ENCODE data around the gene SMIM1. TPM values are rescaled to one million over a fixed set of nuclear protein-coding genes. Genes with fewer than 3 reads are reported as not detected.

Gene SMIM1
- total and polyA plus RNA-seq, 2 donors from 2014 or later, result 7.0 to 49.5 TPM

DNA sequence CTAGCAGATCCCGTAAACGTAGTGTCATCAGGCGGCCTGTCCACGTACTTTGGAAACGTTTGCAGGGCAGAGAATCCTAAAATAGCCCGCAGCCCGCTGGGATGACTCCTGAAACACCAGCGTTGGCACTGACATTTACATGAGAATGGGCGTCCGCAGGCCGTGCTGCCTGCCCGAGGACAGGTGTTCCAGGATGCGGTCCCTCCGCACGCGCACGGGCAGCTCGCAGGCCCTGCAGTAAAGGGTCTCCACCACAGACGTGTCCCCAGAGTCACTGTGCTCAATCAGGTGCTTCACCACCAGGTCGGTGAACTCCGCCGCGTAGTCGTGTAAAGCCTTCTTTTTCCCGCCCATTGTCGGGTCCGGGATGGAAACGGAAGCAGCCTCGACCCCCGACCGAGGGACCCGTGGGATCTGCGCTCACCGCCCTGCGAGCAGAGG lies 26.1 kb upstream of the SMIM1 start:
- FAIRE-seq (no peak), DNase-seq (peak in 1 of 5 donors; percentile 72)
- no peaks in the 10 kb centered on the region for H3K27me3 ChIP-seq (ENCODE audit: control insufficient read depth, insufficient read depth, low read length)
- TF ChIP-seq, protein P1, sequence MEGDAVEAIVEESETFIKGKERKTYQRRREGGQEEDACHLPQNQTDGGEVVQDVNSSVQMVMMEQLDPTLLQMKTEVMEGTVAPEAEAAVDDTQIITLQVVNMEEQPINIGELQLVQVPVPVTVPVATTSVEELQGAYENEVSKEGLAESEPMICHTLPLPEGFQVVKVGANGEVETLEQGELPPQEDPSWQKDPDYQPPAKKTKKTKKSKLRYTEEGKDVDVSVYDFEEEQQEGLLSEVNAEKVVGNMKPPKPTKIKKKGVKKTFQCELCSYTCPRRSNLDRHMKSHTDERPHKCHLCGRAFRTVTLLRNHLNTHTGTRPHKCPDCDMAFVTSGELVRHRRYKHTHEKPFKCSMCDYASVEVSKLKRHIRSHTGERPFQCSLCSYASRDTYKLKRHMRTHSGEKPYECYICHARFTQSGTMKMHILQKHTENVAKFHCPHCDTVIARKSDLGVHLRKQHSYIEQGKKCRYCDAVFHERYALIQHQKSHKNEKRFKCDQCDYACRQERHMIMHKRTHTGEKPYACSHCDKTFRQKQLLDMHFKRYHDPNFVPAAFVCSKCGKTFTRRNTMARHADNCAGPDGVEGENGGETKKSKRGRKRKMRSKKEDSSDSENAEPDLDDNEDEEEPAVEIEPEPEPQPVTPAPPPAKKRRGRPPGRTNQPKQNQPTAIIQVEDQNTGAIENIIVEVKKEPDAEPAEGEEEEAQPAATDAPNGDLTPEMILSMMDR (IDR thresholded peaks at IDR 0.05; ENCODE audit: borderline replicate concordance, extremely low read depth, insufficient read depth), result no peak
- H3K4me3 ChIP-seq (ENCODE audit: low read length in 3 of 3), result peak overlapping the region; percentile 30 to 66 (median 55)
- peaks cover 0 to 10% (median 0%) of the 10 kb centered on the region in 3 donors for H3K4me1 ChIP-seq (ENCODE audit: control insufficient read depth in 2 of 3, insufficient read depth in 2 of 3, low read depth in 1 of 3, low read length in 3 of 3)
- H3K9ac ChIP-seq (ENCODE audit: low read length in 3 of 3), result peak overlapping the region in 2 of 3 donors; percentile 15 to 19
- no peaks in the 10 kb centered on the region for H3K9me3 ChIP-seq (ENCODE audit: control insufficient read depth in 2 of 3, insufficient read depth in 1 of 3, low read length in 3 of 3)
- intact Hi-C loops (cut with DNase I), result no loop called here
- peaks cover 0 to 7% (median 0%) of the 10 kb centered on the region in 3 donors for H3K36me3 ChIP-seq (ENCODE audit: control insufficient read depth in 2 of 3, insufficient read depth in 3 of 3, low read length in 3 of 3)
- no peak overlapping the region for H3K27ac ChIP-seq (ENCODE audit: low read depth in 2 of 2, low read length in 2 of 2)

DNA sequence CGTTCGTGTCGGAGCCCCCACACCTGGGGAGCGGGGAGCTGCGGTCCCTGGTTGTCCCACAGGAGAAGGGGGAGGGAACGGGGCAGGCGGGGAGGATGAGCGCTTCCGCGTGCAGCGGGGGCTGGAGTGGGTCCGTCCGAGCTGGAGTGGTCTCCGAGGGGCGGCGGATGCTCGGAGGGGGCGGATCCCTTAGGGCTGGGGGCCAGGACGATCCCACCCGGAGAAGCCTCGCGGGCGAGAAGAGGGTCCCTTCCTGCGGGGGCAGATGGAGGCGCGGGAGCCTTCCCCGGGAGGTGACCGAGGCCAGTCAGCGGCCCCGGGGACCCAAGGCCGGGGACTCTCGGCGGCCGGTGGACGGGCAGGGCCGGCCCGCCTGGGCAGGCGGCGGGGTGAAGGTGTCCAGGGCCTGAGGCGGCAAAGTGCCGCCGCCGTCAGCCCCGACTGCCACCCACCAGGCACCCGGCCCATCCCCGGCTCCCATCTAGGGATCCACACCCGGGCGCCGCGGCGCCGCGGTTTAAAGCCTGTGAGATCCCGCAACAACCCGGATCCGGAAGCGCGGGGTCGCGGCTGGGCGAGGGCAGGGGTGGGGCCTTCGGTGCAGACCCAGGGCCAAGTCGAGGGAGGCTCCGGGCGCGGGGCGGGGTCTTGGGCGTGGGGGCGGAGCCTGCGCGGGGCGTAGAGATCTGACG lies 25.6 kb upstream of the SMIM1 start:
- no peak overlapping the region for H3K27ac ChIP-seq (ENCODE audit: low read depth in 2 of 2, low read length in 2 of 2)
- no peaks in the 10 kb centered on the region for H3K9me3 ChIP-seq (ENCODE audit: control insufficient read depth in 2 of 3, insufficient read depth in 1 of 3, low read length in 3 of 3)
- peak overlapping the region; percentile 44 to 66 (median 64) for H3K4me3 ChIP-seq (ENCODE audit: low read length in 3 of 3)
- peaks cover 0 to 10% (median 0%) of the 10 kb centered on the region in 3 donors for H3K4me1 ChIP-seq (ENCODE audit: control insufficient read depth in 2 of 3, insufficient read depth in 2 of 3, low read depth in 1 of 3, low read length in 3 of 3)
- intact Hi-C loops (cut with DNase I), result no loop called here
- peak overlapping the region in 1 of 3 donors; percentile 26 for H3K9ac ChIP-seq (ENCODE audit: low read length in 3 of 3)
- TF ChIP-seq, protein P1 (IDR thresholded peaks at IDR 0.05; ENCODE audit: borderline replicate concordance, extremely low read depth, insufficient read depth), result no peak
- DNase-seq (peak; percentile 89 to 96 (median 94)), FAIRE-seq (no peak)
- H3K27me3 ChIP-seq (ENCODE audit: control insufficient read depth, insufficient read depth, low read length), result no peaks in the 10 kb centered on the region
- H3K36me3 ChIP-seq (ENCODE audit: control insufficient read depth in 2 of 3, insufficient read depth in 3 of 3, low read length in 3 of 3), result peaks cover 0 to 7% (median 0%) of the 10 kb centered on the region in 3 donors

DNA sequence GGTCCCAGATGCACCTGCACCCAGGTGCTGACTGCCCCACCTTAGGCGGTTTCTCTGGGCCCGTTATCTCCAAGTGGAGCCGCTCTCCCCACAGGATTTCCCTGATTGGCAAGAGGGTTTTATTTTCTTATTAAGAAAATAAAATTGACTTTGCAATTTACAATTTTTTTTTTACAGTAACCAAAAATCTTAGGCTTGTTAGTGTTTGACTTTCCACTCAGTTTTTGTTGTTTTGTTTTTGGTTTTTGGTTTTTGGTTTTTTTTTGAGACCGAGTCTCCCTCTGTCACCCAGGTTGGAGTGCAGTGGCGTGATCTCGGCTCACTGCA lies 25.1 kb upstream of the SMIM1 start:
- intact Hi-C loops (cut with DNase I), result no loop called here
- Histone ChIP-seq H3K9ac (ENCODE audit: low read length in 3 of 3) (no peak overlapping the region), H3K27me3 (ENCODE audit: control insufficient read depth, insufficient read depth, low read length) (no peaks in the 10 kb centered on the region), H3K4me1 (ENCODE audit: control insufficient read depth in 2 of 3, insufficient read depth in 2 of 3, low read depth in 1 of 3, low read length in 3 of 3) (peaks cover 0 to 10% (median 0%) of the 10 kb centered on the region in 3 donors), H3K9me3 (ENCODE audit: control insufficient read depth in 2 of 3, insufficient read depth in 1 of 3, low read length in 3 of 3) (no peaks in the 10 kb centered on the region), H3K4me3 (ENCODE audit: low read length in 3 of 3) (peak overlapping the region; percentile 44 to 66 (median 64)), H3K36me3 (ENCODE audit: control insufficient read depth in 2 of 3, insufficient read depth in 3 of 3, low read length in 3 of 3) (peaks cover 0 to 3% (median 0%) of the 10 kb centered on the region in 3 donors), H3K27ac (ENCODE audit: low read depth in 2 of 2, low read length in 2 of 2) (no peak overlapping the region)
- TF ChIP-seq, protein P1 (IDR thresholded peaks at IDR 0.05; ENCODE audit: borderline replicate concordance, extremely low read depth, insufficient read depth), result no peak
- no peak for DNase-seq
- no peak for FAIRE-seq
